NCI-H226 (cell line): ENCODE results near the gene MTG1.
"Not testable (repeated sequence)": the region's sequence is repeated elsewhere in the genome, so short reads cannot be mapped to it uniquely, and the experiment has no call there.

Experiments used
- DNase-seq: peaks from one replicate; pipeline ENCODE4 v3.0.0-alpha.2; 2015

MTG1 gene

GRCh38 chr10:133454204-133454893 is 60.4 kb downstream of the MTG1 start:
- DNase-seq = no peak

DNA sequence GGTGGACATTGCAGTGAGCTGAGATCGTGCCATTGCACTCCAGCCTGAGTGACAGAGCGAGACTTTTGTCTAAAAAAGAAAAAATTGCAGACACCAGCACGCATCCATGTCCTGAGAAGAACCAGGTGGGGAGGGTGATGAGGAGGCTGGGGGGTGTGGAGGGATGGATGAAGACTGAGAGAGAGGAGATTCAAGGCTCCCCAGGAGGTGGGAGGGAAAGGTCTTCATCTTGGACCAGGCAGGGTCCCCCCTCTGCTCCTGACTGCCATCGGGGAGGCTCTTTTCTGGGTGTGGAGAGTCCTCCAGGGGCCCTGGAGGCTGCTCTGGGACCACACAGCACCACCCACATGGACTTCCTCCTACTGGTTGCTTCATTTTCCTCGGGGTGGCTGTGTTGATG is 61.2 kb downstream of the MTG1 start:
- DNase-seq = no peak

DNA sequence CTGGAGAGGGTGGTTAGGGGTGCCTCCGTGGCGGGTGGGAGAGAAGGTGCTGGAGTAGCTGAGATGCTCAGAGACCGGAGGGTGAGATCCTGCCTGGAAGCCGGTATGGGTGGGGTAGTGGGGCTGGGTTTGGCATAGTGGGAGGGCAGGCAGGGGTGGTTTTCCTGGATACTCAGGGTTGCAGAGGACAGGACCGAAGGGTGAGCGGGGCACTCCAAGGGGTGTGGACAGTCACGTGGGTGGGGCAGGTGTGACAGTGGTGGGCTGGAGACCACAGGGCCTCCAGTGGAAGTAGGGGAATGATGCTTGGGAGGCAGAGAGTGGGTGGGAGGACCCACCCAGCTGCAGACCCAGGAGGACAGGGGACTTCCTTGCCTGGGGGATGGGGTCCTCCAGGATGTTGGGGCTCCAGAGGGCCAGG is 61.7 kb downstream of the MTG1 start:
- DNase-seq = no peak

GRCh38 chr10:133456041-133456951 is 62.3 kb downstream of the MTG1 start:
- DNase-seq = no peak

GRCh38 chr10:133457100-133457841 is 63.3 kb downstream of the MTG1 start:
- DNase-seq = no peak

DNA sequence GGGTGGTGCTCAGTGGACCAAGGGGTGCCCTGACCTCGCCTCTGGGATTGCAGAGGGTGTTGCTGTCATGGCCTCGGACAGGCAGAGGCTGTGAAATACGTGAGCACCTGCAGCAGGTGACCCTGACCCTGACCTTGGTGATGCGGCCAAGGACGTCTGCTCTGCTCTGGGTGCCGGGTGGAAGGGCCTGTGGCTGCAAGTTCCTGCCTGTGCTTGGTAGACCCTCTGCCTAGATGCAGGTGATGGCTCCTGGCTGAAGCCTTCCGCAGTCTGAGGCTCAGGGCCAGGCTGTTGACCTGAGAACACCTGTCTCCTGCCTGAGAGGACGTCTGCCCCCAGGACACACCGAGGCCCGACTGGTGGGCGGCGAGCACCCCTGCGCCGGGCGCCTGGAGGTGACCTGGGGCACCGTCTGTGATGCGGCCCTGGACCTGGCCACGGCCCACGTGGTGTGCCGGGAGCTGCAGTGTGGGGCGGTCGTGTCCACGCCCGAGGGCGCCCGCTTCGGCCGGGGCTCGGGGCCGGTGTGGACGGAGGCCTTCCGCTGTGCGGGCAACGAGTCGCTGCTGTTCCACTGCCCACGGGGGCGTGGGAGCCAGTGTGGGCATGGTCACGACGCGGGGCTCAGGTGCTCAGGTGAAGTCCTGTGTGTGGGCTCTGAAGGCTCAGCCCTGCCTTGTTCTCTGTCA is 64.2 kb downstream of the MTG1 start:
- no peak for DNase-seq

GRCh38 chr10:133458710-133459453 is 64.9 kb downstream of the MTG1 start:
- DNase-seq = peak; percentile 17

DNA sequence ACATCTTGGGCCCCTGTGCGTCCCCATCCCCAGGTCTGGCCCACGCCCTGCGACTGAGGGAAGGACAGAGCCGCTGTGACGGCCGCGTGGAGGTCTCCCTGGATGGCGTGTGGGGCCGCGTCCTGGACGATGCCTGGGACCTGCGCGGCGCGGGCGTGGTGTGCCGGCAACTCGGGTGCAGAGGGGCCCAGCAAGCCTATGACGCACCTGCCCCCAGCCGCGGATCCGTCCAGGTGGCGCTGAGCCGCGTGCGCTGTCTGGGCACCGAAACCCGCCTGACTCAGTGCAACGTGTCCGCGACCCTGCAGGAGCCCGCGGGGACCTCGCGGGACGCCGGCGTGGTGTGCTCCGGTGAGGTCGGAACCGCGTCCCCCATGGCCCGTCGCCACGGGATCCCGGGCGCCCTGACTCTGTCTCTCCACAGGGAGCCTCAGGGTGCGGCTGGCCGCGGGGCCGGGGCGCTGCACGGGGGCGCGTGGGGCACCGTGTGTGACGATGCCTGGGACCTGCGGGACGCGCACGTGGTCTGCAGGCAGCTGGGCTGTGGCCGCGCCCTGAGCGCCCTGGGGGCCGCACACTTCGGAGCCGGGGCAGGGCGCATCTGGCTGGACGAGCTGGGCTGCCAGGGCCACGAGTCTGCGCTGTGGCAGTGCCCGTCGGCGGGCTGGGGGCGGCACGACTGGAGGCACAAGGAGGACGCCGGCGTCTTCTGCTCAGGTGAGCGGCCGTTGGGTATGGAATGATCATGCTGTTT is 65.7 kb downstream of the MTG1 start:
- DNase-seq = no peak

GRCh38 chr10:133460208-133460769 is 66.3 kb downstream of the MTG1 start:
- DNase-seq = no peak

GRCh38 chr10:133461027-133461426 is 67.1 kb downstream of the MTG1 start:
- no peak for DNase-seq

- no peak for DNase-seq
These were observed 67.9 kb downstream of the MTG1 start for GRCh38 chr10:133461841-133462240.

GRCh38 chr10:133462512-133463305 is 68.8 kb downstream of the MTG1 start:
- DNase-seq = no peak

GRCh38 chr10:133464582-133465031 is 70.7 kb downstream of the MTG1 start:
- DNase-seq = no peak

DNA sequence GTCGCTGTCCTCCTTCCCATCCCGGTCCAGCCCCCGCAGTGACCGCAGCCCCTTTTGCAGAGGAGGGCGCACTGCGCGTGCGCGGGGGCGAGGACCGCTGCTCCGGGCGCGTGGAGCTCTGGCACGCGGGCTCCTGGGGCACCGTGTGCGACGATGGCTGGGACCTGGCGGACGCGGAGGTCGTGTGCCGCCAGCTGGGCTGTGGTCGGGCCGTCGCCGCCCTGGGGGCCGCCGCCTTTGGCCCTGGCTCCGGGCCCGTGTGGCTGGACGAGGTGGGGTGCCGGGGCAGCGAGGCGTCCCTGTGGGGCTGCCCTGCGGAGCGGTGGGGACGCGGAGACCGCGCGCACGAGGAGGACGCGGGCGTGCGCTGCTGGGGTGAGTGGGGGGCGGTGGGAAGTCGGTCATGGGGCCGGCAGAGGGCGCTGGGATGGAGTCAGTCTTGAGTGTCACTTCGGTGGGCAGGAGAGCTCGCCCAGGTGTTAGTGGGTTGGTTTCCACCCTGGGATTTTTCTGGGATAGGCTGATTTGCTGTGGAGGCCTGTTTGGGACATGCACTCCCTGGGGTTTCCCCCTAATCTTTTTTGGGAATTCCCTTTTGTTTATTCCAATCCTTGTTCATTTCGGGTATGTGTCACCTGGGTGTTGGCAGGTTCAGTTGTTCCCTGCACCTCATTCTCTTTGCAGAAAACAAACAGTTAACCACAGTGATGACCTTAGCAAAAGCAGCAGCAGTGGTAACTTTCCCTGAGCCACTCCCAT is 71.4 kb downstream of the MTG1 start:
- DNase-seq = no peak

GRCh38 chr10:133465950-133466474 is 72.1 kb downstream of the MTG1 start:
- no peak for DNase-seq

- no peak for DNase-seq
These were observed 72.8 kb downstream of the MTG1 start for GRCh38 chr10:133466683-133467275.

GRCh38 chr10:133467286-133467911 is 73.4 kb downstream of the MTG1 start:
- no peak for DNase-seq

- DNase-seq = not testable (repeated sequence)
These were observed 75.2 kb downstream of the MTG1 start for GRCh38 chr10:133469205-133469604.
